GM23338 (cell line): ENCODE results near the gene DTNB. TPM values are rescaled to one million over a fixed set of nuclear protein-coding genes. Genes with fewer than 3 reads are reported as not detected.

Experiments
- ATAC-seq: fragments of 200-7000 bp; cut with Tn5 transposase; 3 replicates; pipeline ENCODE4 v1.9.1; 2020
- DNase-seq: peaks from one replicate; pipeline ENCODE4 v3.0.0-alpha.2; 2015; ENCODE audit warnings: low spot score
- H2AFZ ChIP-seq: fragments of 200-600 bp; sonication (generic); 2 replicates; pipeline ENCODE4 v1.8.0; 2016; ENCODE audit warnings: antibody characterized with exemption, mild to moderate bottlenecking, moderate library complexity
- H3F3A ChIP-seq: fragments of 200-600 bp; sonication (generic); replicated peaks from 2 replicates; pipeline ENCODE4 v1.8.0; 2017; ENCODE audit warnings: antibody characterized with exemption, mixed run types, low read depth
- H3K27ac ChIP-seq: fragments of 200-600 bp; sonication (generic); 2 replicates; pipeline ENCODE4 v1.6.1; 2016; ENCODE audit warnings: low read depth
- H3K27me3 ChIP-seq: fragments of 200-600 bp; sonication (generic); 2 replicates; pipeline ENCODE4 v1.8.0; 2016; ENCODE audit warnings: mild to moderate bottlenecking, mixed run types, moderate library complexity; ENCODE audit not compliant: insufficient read depth
- H3K36me3 ChIP-seq: fragments of 200-600 bp; sonication (generic); 2 replicates; pipeline ENCODE4 v1.8.0; 2016; ENCODE audit warnings: mild to moderate bottlenecking; ENCODE audit not compliant: insufficient read depth
- H3K4me1 ChIP-seq: fragments of 200-600 bp; sonication (generic); 2 replicates; pipeline ENCODE4 v1.8.0; 2016; ENCODE audit warnings: mild to moderate bottlenecking, moderate library complexity; ENCODE audit not compliant: insufficient read depth
- H3K4me2 ChIP-seq: fragments of 200-600 bp; sonication (generic); 2 replicates; pipeline ENCODE4 v1.7.1; 2017; ENCODE audit warnings: mixed run types
- H3K4me3 ChIP-seq: fragments of 200-600 bp; sonication (generic); 2 replicates; pipeline ENCODE4 v1.6.1; 2016; ENCODE audit warnings: mixed run types
- H3K79me2 ChIP-seq: fragments of 200-600 bp; sonication (generic); replicated peaks from 2 replicates; pipeline ENCODE4 v1.8.0; 2017; ENCODE audit warnings: mild to moderate bottlenecking; ENCODE audit not compliant: insufficient read depth
- H3K9me2 ChIP-seq: fragments of 200-600 bp; sonication (generic); 2 replicates; pipeline ENCODE4 v1.8.0; 2017; ENCODE audit not compliant: insufficient read depth
- H4K20me1 ChIP-seq: fragments of 200-600 bp; sonication (generic); replicated peaks from 2 replicates; pipeline ENCODE4 v1.8.0; 2017; ENCODE audit warnings: mild to moderate bottlenecking; ENCODE audit not compliant: insufficient read depth
- H3K27ac Mint-ChIP-seq: 2 replicates; pipeline ENCODE4 v1.8.0; 2020; ENCODE audit warnings: inconsistent platforms, mild to moderate bottlenecking, moderate library complexity, mixed read lengths
- H3K27me3 Mint-ChIP-seq: 3 replicates; pipeline ENCODE4 v1.8.0; 2022; ENCODE audit warnings: low read depth, mild to moderate bottlenecking, moderate library complexity, mixed read lengths, inconsistent platforms; ENCODE audit not compliant: insufficient read depth, poor library complexity
- H3K36me3 Mint-ChIP-seq: 3 replicates; pipeline ENCODE4 v1.8.0; 2021; ENCODE audit warnings: low read depth, mild to moderate bottlenecking, inconsistent platforms, moderate library complexity, mixed read lengths
- H3K4me1 Mint-ChIP-seq: 3 replicates; pipeline ENCODE4 v1.8.0; 2020; ENCODE audit warnings: mild to moderate bottlenecking, inconsistent platforms, mixed read lengths
- H3K4me3 Mint-ChIP-seq: 3 replicates; pipeline ENCODE4 v1.8.0; 2021; ENCODE audit warnings: moderate library complexity, mild to moderate bottlenecking, inconsistent platforms, mixed read lengths
- H3K9me3 Mint-ChIP-seq: 3 replicates; pipeline ENCODE4 v1.8.0; 2020; ENCODE audit warnings: moderate library complexity, mild to moderate bottlenecking, inconsistent platforms, mixed read lengths
- EZH2 ChIP-seq: fragments of 200-600 bp; sonication (generic); IDR thresholded peaks from one replicate; pipeline ENCODE4 v1.8.0; 2017; ENCODE audit warnings: antibody characterized with exemption, mild to moderate bottlenecking, low read depth; ENCODE audit not compliant: unreplicated experiment
- JUNB ChIP-seq: IDR thresholded peaks from one replicate; pipeline ENCODE4 v1.6.1; 2016; ENCODE audit warnings: antibody characterized with exemption; ENCODE audit not compliant: unreplicated experiment
- NANOG ChIP-seq: IDR thresholded peaks from 2 replicates; pipeline ENCODE4 v1.6.1; 2016; ENCODE audit warnings: antibody characterized with exemption, borderline replicate concordance
- ZNF331 ChIP-seq: fragments of 250-450 bp; sonication (Bioruptor Pico); IDR thresholded peaks from 2 replicates; pipeline ENCODE4 v1.5.0; 2020; ENCODE audit warnings: low read depth, mild to moderate bottlenecking, moderate library complexity
- polyA plus RNA-seq: library from polyadenylated mRNA; unstranded; fragments of >200 nt; fragmentation: Nextera tagmentation; extraction: Ambion mirVana; gene quantifications from 2 replicates; pipeline ENCODE4 v1.2.1, GENCODE V29; 2016
- total RNA-seq: library from RNA; depleted of rRNA; stranded (reverse); fragments of >200 nt; shearing (Covaris generic); gene quantifications from 2 replicates; pipeline ENCODE4 v1.2.3, GENCODE V29; 2014
- TF ChIP-seq, protein P1 (sequence below): IDR thresholded peaks from one replicate; pipeline ENCODE4 v1.6.1; 2018; ENCODE audit warnings: antibody characterized with exemption; ENCODE audit not compliant: unreplicated experiment
- TF ChIP-seq, protein P2 (sequence below): fragments of 250-450 bp; sonication (Bioruptor Pico); IDR thresholded peaks from 2 replicates; pipeline ENCODE4 v1.5.0; 2020; ENCODE audit warnings: mild to moderate bottlenecking, moderate library complexity

DTNB gene
- total and polyA plus RNA-seq, 2 experiments from 2014 or later = 22.1 to 29.4 TPM

DNA sequence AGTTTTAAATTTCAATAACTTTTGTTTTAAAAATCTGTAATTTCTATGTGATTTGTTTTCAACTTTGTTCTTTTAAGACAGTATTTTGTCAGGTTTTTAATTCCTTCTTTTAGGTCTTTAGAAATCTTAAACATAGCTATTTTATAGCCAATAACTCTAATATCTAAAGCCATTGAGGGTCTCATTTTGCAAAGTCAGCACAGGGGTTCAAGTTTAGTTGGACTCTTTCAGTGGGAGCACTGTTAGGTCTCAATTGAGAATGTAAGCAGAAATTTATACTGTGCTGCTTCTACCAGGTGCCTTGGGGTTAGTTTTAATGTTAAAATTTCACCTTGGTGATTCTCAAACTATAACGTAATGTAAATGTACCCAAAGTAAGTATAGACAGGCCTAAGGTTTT is 226.4 kb downstream of the DTNB start (continued):
- TF ChIP-seq, protein P1, sequence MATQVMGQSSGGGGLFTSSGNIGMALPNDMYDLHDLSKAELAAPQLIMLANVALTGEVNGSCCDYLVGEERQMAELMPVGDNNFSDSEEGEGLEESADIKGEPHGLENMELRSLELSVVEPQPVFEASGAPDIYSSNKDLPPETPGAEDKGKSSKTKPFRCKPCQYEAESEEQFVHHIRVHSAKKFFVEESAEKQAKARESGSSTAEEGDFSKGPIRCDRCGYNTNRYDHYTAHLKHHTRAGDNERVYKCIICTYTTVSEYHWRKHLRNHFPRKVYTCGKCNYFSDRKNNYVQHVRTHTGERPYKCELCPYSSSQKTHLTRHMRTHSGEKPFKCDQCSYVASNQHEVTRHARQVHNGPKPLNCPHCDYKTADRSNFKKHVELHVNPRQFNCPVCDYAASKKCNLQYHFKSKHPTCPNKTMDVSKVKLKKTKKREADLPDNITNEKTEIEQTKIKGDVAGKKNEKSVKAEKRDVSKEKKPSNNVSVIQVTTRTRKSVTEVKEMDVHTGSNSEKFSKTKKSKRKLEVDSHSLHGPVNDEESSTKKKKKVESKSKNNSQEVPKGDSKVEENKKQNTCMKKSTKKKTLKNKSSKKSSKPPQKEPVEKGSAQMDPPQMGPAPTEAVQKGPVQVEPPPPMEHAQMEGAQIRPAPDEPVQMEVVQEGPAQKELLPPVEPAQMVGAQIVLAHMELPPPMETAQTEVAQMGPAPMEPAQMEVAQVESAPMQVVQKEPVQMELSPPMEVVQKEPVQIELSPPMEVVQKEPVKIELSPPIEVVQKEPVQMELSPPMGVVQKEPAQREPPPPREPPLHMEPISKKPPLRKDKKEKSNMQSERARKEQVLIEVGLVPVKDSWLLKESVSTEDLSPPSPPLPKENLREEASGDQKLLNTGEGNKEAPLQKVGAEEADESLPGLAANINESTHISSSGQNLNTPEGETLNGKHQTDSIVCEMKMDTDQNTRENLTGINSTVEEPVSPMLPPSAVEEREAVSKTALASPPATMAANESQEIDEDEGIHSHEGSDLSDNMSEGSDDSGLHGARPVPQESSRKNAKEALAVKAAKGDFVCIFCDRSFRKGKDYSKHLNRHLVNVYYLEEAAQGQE = no peak
- TF ChIP-seq JUNB = no peak
- no peak for TF ChIP-seq ZNF331 (CRISPR knock-in tag)
- no peak for TF ChIP-seq NANOG

DNA sequence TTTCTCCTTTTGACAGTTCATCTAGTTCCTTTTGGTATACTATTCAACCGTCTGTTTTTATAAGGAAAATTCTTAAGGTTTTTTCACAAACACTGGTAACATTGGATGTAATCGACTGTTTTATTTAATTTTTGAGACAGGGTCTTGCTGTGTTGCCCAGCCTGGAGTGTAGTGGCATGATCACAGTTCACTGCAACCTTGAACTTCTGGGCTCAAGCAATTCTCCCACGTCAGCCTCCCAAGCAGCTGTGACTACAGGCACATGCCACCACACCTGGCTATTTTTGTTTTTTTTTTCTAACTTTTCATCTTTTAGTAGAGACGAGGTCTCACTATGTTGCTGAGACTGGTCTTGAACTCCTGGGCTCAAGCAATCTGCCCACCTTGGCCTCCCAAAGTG is 227.3 kb downstream of the DTNB start:
- H3K36me3 ChIP-seq = no peaks in the 10 kb centered on the region
- H3K9me3 Mint-ChIP-seq = no peaks in the 10 kb centered on the region
- no peaks in the 10 kb centered on the region for H3K9me2 ChIP-seq
- H3F3A ChIP-seq = no peaks in the 10 kb centered on the region
- H3K79me2 ChIP-seq = no peaks in the 10 kb centered on the region
- H3K27me3 ChIP-seq = no peaks in the 10 kb centered on the region
- DNase-seq (no peak), ATAC-seq (no peak)
- H3K27ac ChIP-seq = peak overlapping the region; percentile 12; the same call in 1 of the 2 replicates
- no peak overlapping the region for H2AFZ ChIP-seq
- no peak overlapping the region for H3K27ac Mint-ChIP-seq
- peaks cover 4% of the 10 kb centered on the region; the same call in 1 of the 3 replicates for H3K36me3 Mint-ChIP-seq
- H4K20me1 ChIP-seq = no peaks in the 10 kb centered on the region
- H3K4me1 Mint-ChIP-seq = peaks cover 22% of the 10 kb centered on the region
- H3K4me2 ChIP-seq = no peak overlapping the region
- H3K27me3 Mint-ChIP-seq = peaks cover 1% of the 10 kb centered on the region
- H3K4me3 ChIP-seq = no peak overlapping the region
- no peaks in the 10 kb centered on the region for H3K4me1 ChIP-seq
- H3K4me3 Mint-ChIP-seq = no peak overlapping the region
- TF ChIP-seq JUNB = no peak
- TF ChIP-seq, protein P1 = no peak
- no peak for TF ChIP-seq NANOG
- TF ChIP-seq, protein P2, sequence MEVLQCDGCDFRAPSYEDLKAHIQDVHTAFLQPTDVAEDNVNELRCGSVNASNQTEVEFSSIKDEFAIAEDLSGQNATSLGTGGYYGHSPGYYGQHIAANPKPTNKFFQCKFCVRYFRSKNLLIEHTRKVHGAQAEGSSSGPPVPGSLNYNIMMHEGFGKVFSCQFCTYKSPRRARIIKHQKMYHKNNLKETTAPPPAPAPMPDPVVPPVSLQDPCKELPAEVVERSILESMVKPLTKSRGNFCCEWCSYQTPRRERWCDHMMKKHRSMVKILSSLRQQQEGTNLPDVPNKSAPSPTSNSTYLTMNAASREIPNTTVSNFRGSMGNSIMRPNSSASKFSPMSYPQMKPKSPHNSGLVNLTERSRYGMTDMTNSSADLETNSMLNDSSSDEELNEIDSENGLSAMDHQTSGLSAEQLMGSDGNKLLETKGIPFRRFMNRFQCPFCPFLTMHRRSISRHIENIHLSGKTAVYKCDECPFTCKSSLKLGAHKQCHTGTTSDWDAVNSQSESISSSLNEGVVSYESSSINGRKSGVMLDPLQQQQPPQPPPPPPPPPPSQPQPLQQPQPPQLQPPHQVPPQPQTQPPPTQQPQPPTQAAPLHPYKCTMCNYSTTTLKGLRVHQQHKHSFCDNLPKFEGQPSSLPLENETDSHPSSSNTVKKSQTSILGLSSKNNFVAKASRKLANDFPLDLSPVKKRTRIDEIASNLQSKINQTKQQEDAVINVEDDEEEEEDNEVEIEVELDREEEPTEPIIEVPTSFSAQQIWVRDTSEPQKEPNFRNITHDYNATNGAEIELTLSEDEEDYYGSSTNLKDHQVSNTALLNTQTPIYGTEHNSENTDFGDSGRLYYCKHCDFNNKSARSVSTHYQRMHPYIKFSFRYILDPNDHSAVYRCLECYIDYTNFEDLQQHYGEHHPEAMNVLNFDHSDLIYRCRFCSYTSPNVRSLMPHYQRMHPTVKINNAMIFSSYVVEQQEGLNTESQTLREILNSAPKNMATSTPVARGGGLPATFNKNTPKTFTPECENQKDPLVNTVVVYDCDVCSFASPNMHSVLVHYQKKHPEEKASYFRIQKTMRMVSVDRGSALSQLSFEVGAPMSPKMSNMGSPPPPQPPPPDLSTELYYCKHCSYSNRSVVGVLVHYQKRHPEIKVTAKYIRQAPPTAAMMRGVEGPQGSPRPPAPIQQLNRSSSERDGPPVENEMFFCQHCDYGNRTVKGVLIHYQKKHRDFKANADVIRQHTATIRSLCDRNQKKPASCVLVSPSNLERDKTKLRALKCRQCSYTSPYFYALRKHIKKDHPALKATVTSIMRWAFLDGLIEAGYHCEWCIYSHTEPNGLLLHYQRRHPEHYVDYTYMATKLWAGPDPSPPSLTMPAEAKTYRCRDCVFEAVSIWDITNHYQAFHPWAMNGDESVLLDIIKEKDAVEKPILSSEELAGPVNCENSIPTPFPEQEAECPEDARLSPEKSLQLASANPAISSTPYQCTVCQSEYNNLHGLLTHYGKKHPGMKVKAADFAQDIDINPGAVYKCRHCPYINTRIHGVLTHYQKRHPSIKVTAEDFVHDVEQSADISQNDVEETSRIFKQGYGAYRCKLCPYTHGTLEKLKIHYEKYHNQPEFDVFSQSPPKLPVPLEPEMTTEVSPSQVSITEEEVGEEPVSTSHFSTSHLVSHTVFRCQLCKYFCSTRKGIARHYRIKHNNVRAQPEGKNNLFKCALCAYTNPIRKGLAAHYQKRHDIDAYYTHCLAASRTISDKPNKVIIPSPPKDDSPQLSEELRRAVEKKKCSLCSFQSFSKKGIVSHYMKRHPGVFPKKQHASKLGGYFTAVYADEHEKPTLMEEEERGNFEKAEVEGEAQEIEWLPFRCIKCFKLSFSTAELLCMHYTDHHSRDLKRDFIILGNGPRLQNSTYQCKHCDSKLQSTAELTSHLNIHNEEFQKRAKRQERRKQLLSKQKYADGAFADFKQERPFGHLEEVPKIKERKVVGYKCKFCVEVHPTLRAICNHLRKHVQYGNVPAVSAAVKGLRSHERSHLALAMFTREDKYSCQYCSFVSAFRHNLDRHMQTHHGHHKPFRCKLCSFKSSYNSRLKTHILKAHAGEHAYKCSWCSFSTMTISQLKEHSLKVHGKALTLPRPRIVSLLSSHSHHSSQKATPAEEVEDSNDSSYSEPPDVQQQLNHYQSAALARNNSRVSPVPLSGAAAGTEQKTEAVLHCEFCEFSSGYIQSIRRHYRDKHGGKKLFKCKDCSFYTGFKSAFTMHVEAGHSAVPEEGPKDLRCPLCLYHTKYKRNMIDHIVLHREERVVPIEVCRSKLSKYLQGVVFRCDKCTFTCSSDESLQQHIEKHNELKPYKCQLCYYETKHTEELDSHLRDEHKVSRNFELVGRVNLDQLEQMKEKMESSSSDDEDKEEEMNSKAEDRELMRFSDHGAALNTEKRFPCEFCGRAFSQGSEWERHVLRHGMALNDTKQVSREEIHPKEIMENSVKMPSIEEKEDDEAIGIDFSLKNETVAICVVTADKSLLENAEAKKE (CRISPR knock-in tag) = no peak
- TF ChIP-seq EZH2 = no peak
